ENCODE data around the gene VMP1. TPM values are rescaled to one million over a fixed set of nuclear protein-coding genes. Genes with fewer than 3 reads are reported as not detected.

Gene VMP1
- total RNA-seq, 1 donor from 2014 or later = 62.6 TPM

DNA sequence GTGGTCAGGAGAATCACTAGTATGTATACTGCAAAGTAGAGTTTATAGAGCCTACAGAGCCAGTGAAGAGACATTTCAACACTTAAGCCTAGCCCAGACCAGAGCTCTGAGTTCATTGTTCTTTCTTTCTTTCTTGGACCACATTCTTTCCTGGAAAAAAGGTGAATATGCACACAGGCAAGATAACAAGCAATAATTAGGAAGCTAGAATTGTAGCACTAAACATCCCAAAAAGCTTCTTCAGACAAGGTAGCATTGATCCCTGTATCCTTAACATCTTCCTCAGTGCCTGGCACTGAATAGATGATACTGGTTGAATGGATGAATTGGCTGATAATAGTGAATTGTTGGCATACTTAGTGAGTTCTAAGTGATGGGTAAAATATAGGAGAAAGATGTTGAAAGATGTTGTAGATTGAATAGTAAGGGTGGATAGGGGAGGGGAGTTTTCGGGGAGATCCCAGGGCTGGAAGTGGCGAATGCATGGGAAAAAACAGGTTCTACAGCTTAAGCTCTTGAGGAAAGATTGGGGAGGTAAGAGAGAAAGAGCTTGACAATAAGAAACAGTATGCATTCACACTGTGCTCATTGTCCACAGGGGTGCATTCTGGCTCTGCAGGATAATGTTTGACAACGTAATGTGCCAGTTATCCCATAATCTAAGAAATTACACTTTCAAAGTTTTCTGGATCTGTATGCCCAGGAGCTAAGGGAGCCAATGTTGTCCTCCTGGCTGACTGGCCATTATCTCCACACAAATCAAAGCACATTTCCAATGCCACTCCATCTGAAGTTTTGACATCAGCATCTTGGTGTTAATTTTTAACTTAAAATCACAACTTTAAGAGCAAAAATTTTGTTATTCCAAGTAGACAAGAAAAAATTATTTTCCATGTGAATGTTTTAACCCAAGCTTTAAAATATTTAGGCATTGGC is 149.7 kb downstream of the VMP1 start:
- no peak overlapping the region for H3K27ac Mint-ChIP-seq (ENCODE audit: unreplicated experiment)
- peaks cover 6% of the 10 kb centered on the region for H3K4me1 Mint-ChIP-seq

DNA sequence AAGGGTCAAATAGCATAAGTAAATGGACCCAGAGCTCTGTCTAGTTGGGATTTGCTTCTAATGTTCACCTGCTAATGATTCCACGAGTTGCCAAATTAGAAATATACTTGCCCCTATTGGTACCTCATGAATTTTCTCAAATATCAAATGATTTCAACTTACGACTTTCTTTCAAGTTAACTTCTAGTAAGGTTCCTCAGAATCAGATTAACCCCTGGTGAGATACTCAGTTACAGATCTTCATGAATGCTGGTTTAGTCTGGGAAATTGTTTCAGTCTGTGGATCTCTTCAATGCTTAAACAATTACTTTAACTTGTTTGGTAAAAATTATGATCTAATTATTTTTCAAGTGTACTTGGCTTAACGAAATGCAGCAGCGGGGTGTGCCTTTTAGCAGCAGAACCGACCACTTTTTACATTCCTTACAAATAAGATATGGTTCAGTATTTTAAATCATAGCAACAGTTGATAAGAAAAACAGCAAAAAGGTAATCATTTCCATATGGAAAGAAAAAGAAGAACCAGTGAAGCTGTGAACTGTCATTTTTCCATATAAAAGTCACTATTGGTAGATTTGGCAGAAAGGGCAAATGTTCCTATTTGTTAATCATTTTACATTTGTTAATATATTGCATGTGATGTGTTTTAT is 150.8 kb downstream of the VMP1 start:
- peaks cover 7% of the 10 kb centered on the region for H3K36me3 Mint-ChIP-seq (ENCODE audit: low read depth)
- TF ChIP-seq, protein P1, sequence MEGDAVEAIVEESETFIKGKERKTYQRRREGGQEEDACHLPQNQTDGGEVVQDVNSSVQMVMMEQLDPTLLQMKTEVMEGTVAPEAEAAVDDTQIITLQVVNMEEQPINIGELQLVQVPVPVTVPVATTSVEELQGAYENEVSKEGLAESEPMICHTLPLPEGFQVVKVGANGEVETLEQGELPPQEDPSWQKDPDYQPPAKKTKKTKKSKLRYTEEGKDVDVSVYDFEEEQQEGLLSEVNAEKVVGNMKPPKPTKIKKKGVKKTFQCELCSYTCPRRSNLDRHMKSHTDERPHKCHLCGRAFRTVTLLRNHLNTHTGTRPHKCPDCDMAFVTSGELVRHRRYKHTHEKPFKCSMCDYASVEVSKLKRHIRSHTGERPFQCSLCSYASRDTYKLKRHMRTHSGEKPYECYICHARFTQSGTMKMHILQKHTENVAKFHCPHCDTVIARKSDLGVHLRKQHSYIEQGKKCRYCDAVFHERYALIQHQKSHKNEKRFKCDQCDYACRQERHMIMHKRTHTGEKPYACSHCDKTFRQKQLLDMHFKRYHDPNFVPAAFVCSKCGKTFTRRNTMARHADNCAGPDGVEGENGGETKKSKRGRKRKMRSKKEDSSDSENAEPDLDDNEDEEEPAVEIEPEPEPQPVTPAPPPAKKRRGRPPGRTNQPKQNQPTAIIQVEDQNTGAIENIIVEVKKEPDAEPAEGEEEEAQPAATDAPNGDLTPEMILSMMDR (conservative IDR thresholded peaks at IDR 0.05) = no peak
- H3K9me3 Mint-ChIP-seq = no peaks in the 10 kb centered on the region
- H3K27ac Mint-ChIP-seq (ENCODE audit: unreplicated experiment) = no peak overlapping the region
- no peaks in the 10 kb centered on the region for H3K27me3 Mint-ChIP-seq (ENCODE audit: low read depth)
- H3K4me1 Mint-ChIP-seq = peaks cover 2% of the 10 kb centered on the region
- no peak for DNase-seq (ENCODE audit: low read depth, low spot score)
- H3K4me3 Mint-ChIP-seq = no peak overlapping the region

More for the DNA sequence above, 149.7 kb downstream of the VMP1 start:
- Mint-ChIP-seq H3K27me3 (ENCODE audit: low read depth) (no peaks in the 10 kb centered on the region), H3K9me3 (no peaks in the 10 kb centered on the region), H3K4me3 (no peak overlapping the region), H3K36me3 (ENCODE audit: low read depth) (peaks cover 3% of the 10 kb centered on the region)
- no peak for DNase-seq (ENCODE audit: low read depth, low spot score)
- TF ChIP-seq, protein P1 (conservative IDR thresholded peaks at IDR 0.05) = no peak

DNA sequence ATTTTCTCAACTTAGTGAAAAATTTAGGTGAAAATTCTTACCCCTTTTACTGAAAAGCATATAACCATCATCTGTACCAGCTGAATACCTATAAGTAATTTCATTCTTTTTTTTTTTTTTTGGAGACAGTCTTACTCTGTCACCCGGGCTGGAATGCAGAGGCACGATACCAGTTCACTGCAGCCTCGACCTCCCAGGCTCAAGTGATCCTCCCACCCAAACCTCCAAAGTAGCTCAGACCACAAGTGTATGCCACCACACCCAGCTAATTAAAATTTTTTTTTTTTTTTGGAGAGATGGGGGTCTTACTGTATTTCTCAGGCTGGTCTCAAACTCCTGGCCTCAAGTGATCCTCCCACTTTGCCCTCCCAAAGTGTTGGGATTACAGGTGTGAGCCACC is 151.5 kb downstream of the VMP1 start:
- Mint-ChIP-seq H3K27me3 (ENCODE audit: low read depth) (no peaks in the 10 kb centered on the region), H3K9me3 (no peaks in the 10 kb centered on the region), H3K36me3 (ENCODE audit: low read depth) (peaks cover 7% of the 10 kb centered on the region), H3K27ac (ENCODE audit: unreplicated experiment) (no peak overlapping the region), H3K4me3 (no peak overlapping the region), H3K4me1 (no peaks in the 10 kb centered on the region)
- TF ChIP-seq, protein P1 (conservative IDR thresholded peaks at IDR 0.05) = no peak
- DNase-seq (ENCODE audit: low read depth, low spot score) = no peak

DNA sequence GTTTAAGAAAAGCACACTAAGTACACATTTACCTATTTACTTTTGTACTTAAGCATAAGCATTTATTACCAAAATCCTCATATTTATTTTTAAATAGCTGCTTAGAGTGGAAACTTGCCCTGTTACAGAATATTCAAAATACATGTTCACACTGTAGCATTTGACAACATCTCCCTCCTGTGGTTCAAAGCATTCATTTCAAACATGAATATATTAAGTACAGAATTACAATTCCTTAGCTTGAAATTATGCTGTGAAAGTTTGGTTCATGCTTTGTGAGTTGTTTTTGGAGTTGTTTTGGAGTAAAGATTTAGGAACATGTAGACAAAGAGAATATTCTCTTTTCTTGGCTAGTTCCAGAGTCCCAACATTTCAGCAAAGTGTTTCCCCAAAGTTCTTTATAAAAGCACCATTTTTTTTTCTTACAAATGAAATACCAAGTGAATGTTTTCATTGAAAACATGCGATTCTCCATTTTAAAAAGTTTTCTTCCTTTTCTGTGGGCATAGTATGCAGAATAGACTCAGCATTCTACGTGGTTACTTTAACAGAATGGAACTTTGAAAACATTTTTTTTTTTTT is 152.1 kb downstream of the VMP1 start:
- no peaks in the 10 kb centered on the region for H3K9me3 Mint-ChIP-seq
- H3K36me3 Mint-ChIP-seq (ENCODE audit: low read depth) = peaks cover 7% of the 10 kb centered on the region
- no peak overlapping the region for H3K4me3 Mint-ChIP-seq
- no peaks in the 10 kb centered on the region for H3K27me3 Mint-ChIP-seq (ENCODE audit: low read depth)
- no peaks in the 10 kb centered on the region for H3K4me1 Mint-ChIP-seq
- no peak for DNase-seq (ENCODE audit: low read depth, low spot score)
- H3K27ac Mint-ChIP-seq (ENCODE audit: unreplicated experiment) = no peak overlapping the region
- TF ChIP-seq, protein P1 (conservative IDR thresholded peaks at IDR 0.05) = peak; percentile 75

DNA sequence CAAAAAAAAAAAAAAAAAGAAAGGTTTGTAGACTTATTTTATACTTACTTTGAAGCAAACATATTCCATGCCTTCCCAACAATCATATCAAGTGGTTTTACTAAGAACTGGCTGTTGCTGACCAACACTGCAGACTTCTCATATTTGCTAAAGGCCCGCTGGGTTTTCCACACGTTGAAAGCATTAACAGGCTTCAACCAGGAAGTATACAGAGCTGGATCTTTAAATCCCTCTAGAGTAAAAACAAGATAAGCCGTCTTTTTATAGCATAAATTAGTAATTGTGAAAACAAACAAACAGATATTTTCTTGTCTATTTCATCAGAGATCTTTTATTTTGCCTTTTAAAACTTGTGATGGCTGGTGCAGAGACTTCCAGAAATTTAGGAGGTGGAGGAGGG is 156.2 kb downstream of the VMP1 start:
- TF ChIP-seq, protein P1 (conservative IDR thresholded peaks at IDR 0.05) = no peak
- DNase-seq (ENCODE audit: low read depth, low spot score) = no peak
- H3K36me3 Mint-ChIP-seq (ENCODE audit: low read depth) = peaks cover 7% of the 10 kb centered on the region
- H3K27ac Mint-ChIP-seq (ENCODE audit: unreplicated experiment) = no peak overlapping the region
- no peak overlapping the region for H3K4me3 Mint-ChIP-seq
- H3K27me3 Mint-ChIP-seq (ENCODE audit: low read depth) = no peaks in the 10 kb centered on the region
- H3K4me1 Mint-ChIP-seq = no peaks in the 10 kb centered on the region
- no peaks in the 10 kb centered on the region for H3K9me3 Mint-ChIP-seq

Measured in neural crest cell (in vitro differentiated cells).